NCI-H510A (cell line): ENCODE results near the gene RGS17.
"Not testable (repeated sequence)": the region's sequence is repeated elsewhere in the genome, so short reads cannot be mapped to it uniquely, and the experiment has no call there.

ENCODE experiments used
- DNase-seq: peaks from one replicate; lab custom pipeline; 2025; lab: John Stamatoyannopoulos, UW

Gene RGS17

GRCh38 chr6:153032255-153032882 is 98.7 kb downstream of the RGS17 start:
- DNase-seq = no peak

- DNase-seq = no peak
Observed at GRCh38 chr6:153031335-153031955, 99.6 kb downstream of the RGS17 start.

GRCh38 chr6:153028963-153029362 is 102.1 kb downstream of the RGS17 start:
- DNase-seq = no peak

- no peak for DNase-seq
Observed at GRCh38 chr6:153028286-153028685, 102.8 kb downstream of the RGS17 start.

GRCh38 chr6:153027480-153027879 is 103.6 kb downstream of the RGS17 start:
- no peak for DNase-seq

- DNase-seq = no peak
Observed at GRCh38 chr6:153024709-153025017, 106.4 kb downstream of the RGS17 start.

- no peak for DNase-seq
Observed at GRCh38 chr6:153023977-153024708, 106.9 kb downstream of the RGS17 start.

- no peak for DNase-seq
Observed at GRCh38 chr6:153018355-153018754, 112.7 kb downstream of the RGS17 start.

- DNase-seq = no peak
Observed at GRCh38 chr6:153016846-153017245, 114.2 kb downstream of the RGS17 start.

- DNase-seq = no peak
Observed at GRCh38 chr6:153015094-153015640, 115.9 kb downstream of the RGS17 start.

GRCh38 chr6:153013438-153013837 is 117.6 kb downstream of the RGS17 start:
- no peak for DNase-seq

GRCh38 chr6:153012856-153013255 is 118.2 kb downstream of the RGS17 start:
- DNase-seq = no peak

GRCh38 chr6:153003366-153003690 is 127.8 kb downstream of the RGS17 start:
- no peak for DNase-seq

- DNase-seq = peak; percentile 83
Observed at GRCh38 chr6:153002613-153003365, 128.3 kb downstream of the RGS17 start, which contains the start of gene MTRF1L. Gene MTRF1L (minus strand): TSS chr6:153002709. CDS start chr6:153002685, 24 bp downstream.

GRCh38 chr6:153001767-153002612 is 129.1 kb downstream of the RGS17 start:
- no peak for DNase-seq

GRCh38 chr6:153000790-153001189 is 130.3 kb downstream of the RGS17 start:
- not testable (repeated sequence) for DNase-seq

GRCh38 chr6:153000243-153000642 is 130.8 kb downstream of the RGS17 start:
- no peak for DNase-seq

- not testable (repeated sequence) for DNase-seq
Observed at GRCh38 chr6:152999538-152999937, 131.5 kb downstream of the RGS17 start.

- DNase-seq = no peak
Observed at GRCh38 chr6:152993847-152994246, 137.2 kb downstream of the RGS17 start.

- no peak for DNase-seq
Observed at GRCh38 chr6:152993431-152993830, 137.7 kb downstream of the RGS17 start.

- no peak for DNase-seq
Observed at GRCh38 chr6:152986978-152987377, 144.1 kb downstream of the RGS17 start.
